WTC11 (cell line): ENCODE results near the gene KIRREL3. TPM values are rescaled to one million over a fixed set of nuclear protein-coding genes. Genes with fewer than 3 reads are reported as not detected.

Experiments
- ATAC-seq: fragments of 200-7000 bp; cut with Tn5 transposase; 2 replicates; pipeline ENCODE4 v1.10.0; 2021; ENCODE audit warnings: mild to moderate bottlenecking, moderate library complexity
- CTCF ChIA-PET: fragments of 300-600 bp; sonication (Branson Sonifier 250); formaldehyde crosslinking; loops from one replicate; lab custom pipeline; 2021; ENCODE audit warnings: antibody characterized with exemption; lab: Charles Lee
- POLR2A ChIA-PET: fragments of 350-600 bp; sonication (Branson Sonifier 250); formaldehyde crosslinking; loops from one replicate; lab custom pipeline; 2021; ENCODE audit warnings: antibody characterized with exemption; lab: Charles Lee
- DNase-seq: peaks from one replicate; pipeline ENCODE4 v3.0.0; 2021; ENCODE audit warnings: low spot score
- H3K27ac Mint-ChIP-seq: 2 replicates; pipeline ENCODE4 v1.8.0; 2021; ENCODE audit warnings: mixed read lengths
- H3K27me3 Mint-ChIP-seq: 2 replicates; pipeline ENCODE4 v1.8.0; 2021; ENCODE audit warnings: low read depth, mild to moderate bottlenecking, moderate library complexity, mixed read lengths
- H3K36me3 Mint-ChIP-seq: 2 replicates; pipeline ENCODE4 v1.8.0; 2021; ENCODE audit warnings: mixed read lengths
- H3K4me1 Mint-ChIP-seq: 2 replicates; pipeline ENCODE4 v1.8.0; 2022; ENCODE audit warnings: mixed read lengths
- H3K4me3 Mint-ChIP-seq: 2 replicates; pipeline ENCODE4 v1.8.0; 2021; ENCODE audit warnings: mild to moderate bottlenecking, moderate library complexity, mixed read lengths
- H3K9me3 Mint-ChIP-seq: 2 replicates; pipeline ENCODE4 v1.8.0; 2021; ENCODE audit warnings: mixed read lengths
- AR ChIP-seq: fragments of 250-450 bp; sonication (Bioruptor Pico); IDR thresholded peaks from 2 replicates; pipeline ENCODE4 v1.9.0; 2021; ENCODE audit warnings: mild to moderate bottlenecking
- EMX1 ChIP-seq: fragments of 250-450 bp; sonication (Bioruptor Pico); IDR thresholded peaks from 2 replicates; pipeline ENCODE4 v1.8.0; 2021; ENCODE audit warnings: mild to moderate bottlenecking
- GRHL2 ChIP-seq: fragments of 250-450 bp; sonication (Bioruptor Pico); IDR thresholded peaks from 2 replicates; pipeline ENCODE4 v1.8.0; 2022; ENCODE audit warnings: mild to moderate bottlenecking, moderate library complexity; ENCODE audit not compliant: insufficient replicate concordance, severe bottlenecking
- GTF2I ChIP-seq: fragments of 250-450 bp; sonication (Bioruptor Pico); conservative IDR thresholded peaks from 2 replicates; pipeline ENCODE4 v1.4.0; 2021; ENCODE audit warnings: mild to moderate bottlenecking
- HMGA2 ChIP-seq: fragments of 250-450 bp; sonication (Bioruptor Pico); IDR thresholded peaks from 2 replicates; pipeline ENCODE4 v1.4.0; 2021; ENCODE audit warnings: mild to moderate bottlenecking, moderate library complexity
- MLX ChIP-seq: sonication (generic); formaldehyde crosslinking; IDR thresholded peaks from 2 replicates; pipeline ENCODE4 v1.8.1; 2023; ENCODE audit warnings: mild to moderate bottlenecking, missing genetic modification reagents, moderate library complexity
- NR1H2 ChIP-seq: sonication (generic); formaldehyde crosslinking; IDR thresholded peaks from 2 replicates; pipeline ENCODE4 v1.9.0; 2021; ENCODE audit warnings: mild to moderate bottlenecking, moderate library complexity, missing genetic modification reagents
- PREB ChIP-seq: sonication (generic); formaldehyde crosslinking; IDR thresholded peaks from 2 replicates; pipeline ENCODE4 v1.8.1; 2022; ENCODE audit warnings: mild to moderate bottlenecking, missing genetic modification reagents, moderate library complexity, borderline replicate concordance
- PRRX2 ChIP-seq: fragments of 250-450 bp; sonication (Bioruptor Pico); IDR thresholded peaks from 2 replicates; pipeline ENCODE4 v1.8.0; 2021; ENCODE audit warnings: mild to moderate bottlenecking
- STAT6 ChIP-seq: sonication (generic); formaldehyde crosslinking; conservative IDR thresholded peaks from 2 replicates; pipeline ENCODE4 v1.8.1; 2023; ENCODE audit warnings: mild to moderate bottlenecking, low read depth, missing genetic modification reagents, moderate library complexity
- TCF7 ChIP-seq: sonication (generic); formaldehyde crosslinking; IDR thresholded peaks from 2 replicates; pipeline ENCODE4 v1.8.0; 2022; ENCODE audit warnings: mild to moderate bottlenecking, low read depth, missing genetic modification reagents, moderate library complexity
- USF1 ChIP-seq: sonication (generic); formaldehyde crosslinking; IDR thresholded peaks from 2 replicates; pipeline ENCODE4 v1.8.0; 2022; ENCODE audit warnings: mild to moderate bottlenecking, missing genetic modification reagents
- USF2 ChIP-seq: sonication (generic); formaldehyde crosslinking; IDR thresholded peaks from 2 replicates; pipeline ENCODE4 v1.8.1; 2023; ENCODE audit warnings: mild to moderate bottlenecking, missing genetic modification reagents, moderate library complexity
- ZNF232 ChIP-seq: sonication (generic); formaldehyde crosslinking; IDR thresholded peaks from 2 replicates; pipeline ENCODE4 v1.8.0; 2022; ENCODE audit warnings: mild to moderate bottlenecking, missing genetic modification reagents
- ZNF281 ChIP-seq: sonication (generic); formaldehyde crosslinking; IDR thresholded peaks from 2 replicates; pipeline ENCODE4 v1.8.0; 2023; ENCODE audit warnings: mild to moderate bottlenecking, missing genetic modification reagents
- ZNF532 ChIP-seq: fragments of 250-450 bp; sonication (Bioruptor Pico); IDR thresholded peaks from 2 replicates; pipeline ENCODE4 v1.9.0; 2021; ENCODE audit warnings: mild to moderate bottlenecking, borderline replicate concordance
- ZNF671 ChIP-seq: fragments of 250-450 bp; sonication (Bioruptor Pico); IDR thresholded peaks from 2 replicates; pipeline ENCODE4 v1.8.0; 2021; ENCODE audit warnings: mild to moderate bottlenecking
- total RNA-seq: library from RNA; stranded (reverse); gene quantifications from 3 replicates; pipeline ENCODE4 v1.2.3, GENCODE V29; 2021

The KIRREL3 gene
- total RNA-seq, 1 experiment from 2014 or later, result 0.59 TPM

GRCh38 chr11:126816645-126817044 lies 183.9 kb downstream of the KIRREL3 start:
- ATAC-seq, result no peak; the same call in 1 of the 2 replicates
- Mint-ChIP-seq H3K36me3 (peaks cover 3% of the 10 kb centered on the region; the same call in 1 of the 2 replicates), H3K4me1 (peaks cover 17% of the 10 kb centered on the region), H3K27ac (no peak overlapping the region), H3K27me3 (peaks cover 23% of the 10 kb centered on the region), H3K4me3 (no peak overlapping the region), H3K9me3 (0 out of 2 replicates have a peak, but pooled peaks cover 3% of the 10 kb centered on the region)
- TF ChIP-seq TCF7 (no peak), STAT6 (CRISPR knock-in tag) (no peak), MLX (CRISPR knock-in tag) (no peak), GTF2I (CRISPR knock-in tag) (no peak), ZNF532 (CRISPR knock-in tag) (no peak)
- POLR2A ChIA-PET, result no interaction called here
- CTCF ChIA-PET, result interaction anchor here (0.8 to 1.3 kb wide), 2 partner anchors 26 to 74 kb away, joined by 3 read pairs; no protein-coding TSS in a partner anchor
- DNase-seq, result no peak

- 0 out of 2 replicates have a peak, but pooled peaks cover 3% of the 10 kb centered on the region for H3K9me3 Mint-ChIP-seq
- POLR2A ChIA-PET, result interaction anchor here (0.6 kb wide), 1 partner anchor 121 kb away, joined by 3 read pairs; no protein-coding TSS in a partner anchor
- no peak for ATAC-seq
- H3K4me1 Mint-ChIP-seq, result peaks cover 17% of the 10 kb centered on the region
- CTCF ChIA-PET, result interaction anchor here (1.3 kb wide), 2 partner anchors 25 to 99 kb away, joined by 4 to 5 read pairs; no protein-coding TSS in a partner anchor
- no peak overlapping the region for H3K27ac Mint-ChIP-seq
- H3K4me3 Mint-ChIP-seq, result no peak overlapping the region
- H3K27me3 Mint-ChIP-seq, result peaks cover 23% of the 10 kb centered on the region
- peaks cover 3% of the 10 kb centered on the region; the same call in 1 of the 2 replicates for H3K36me3 Mint-ChIP-seq
- no peak for DNase-seq
- TF ChIP-seq GRHL2 (CRISPR knock-in tag), result no peak
- TF ChIP-seq PREB (CRISPR knock-in tag), result no peak
- no peak for TF ChIP-seq GTF2I (CRISPR knock-in tag)
- TF ChIP-seq HMGA2 (CRISPR knock-in tag), result no peak
- no peak for TF ChIP-seq NR1H2 (CRISPR knock-in tag)
- no peak for TF ChIP-seq EMX1 (CRISPR knock-in tag)
- TF ChIP-seq USF2 (CRISPR knock-in tag), result no peak
- no peak for TF ChIP-seq PRRX2 (CRISPR knock-in tag)
- TF ChIP-seq ZNF671, result no peak
- TF ChIP-seq ZNF281, result no peak
- TF ChIP-seq USF1 (CRISPR knock-in tag), result no peak
- TF ChIP-seq AR (CRISPR knock-in tag), result no peak
- TF ChIP-seq ZNF232, result no peak
Measured at GRCh38 chr11:126815111-126815510, 185.5 kb downstream of the KIRREL3 start.
